Body of pancreas (tissue), 4 donors: ENCODE data around the gene ME1. TPM values are rescaled to one million over a fixed set of nuclear protein-coding genes. Genes with fewer than 3 reads are reported as not detected.

Experiments
- ATAC-seq: fragments of 150-250 bp; one replicate; pipeline ENCODE4 v1.9.1; 2016
- DNase-seq, 4 donors: peaks; one replicate each; pipeline ENCODE4 v3.0.0-alpha.2; 2019
- H3K27ac ChIP-seq, 4 donors: fragments of 200-600 bp; sonication (generic); 1 replicate in 3 of 4; 2 replicates in 1 of 4; pipeline versions ENCODE4 v1.5.1 to v1.6.1; 2016 to 2019; ENCODE audit warnings: mild to moderate bottlenecking in 1 of 4, mixed read lengths in 1 of 4, moderate library complexity in 1 of 4
- H3K27me3 ChIP-seq, 2 donors: fragments of 200-600 bp; sonication (generic); one replicate each; pipeline ENCODE4 v1.6.0; 2016; ENCODE audit warnings: mild to moderate bottlenecking in 1 of 2
- H3K36me3 ChIP-seq, 2 donors: fragments of 200-600 bp; sonication (generic); replicated peaks in 1 of 2; 2 replicates each; pipeline ENCODE4 v1.5.1; 2016; ENCODE audit warnings: low read depth in 2 of 2; ENCODE audit not compliant: insufficient read depth in 1 of 2
- H3K4me1 ChIP-seq: fragments of 200-600 bp; sonication (generic); one replicate; pipeline ENCODE4 v1.6.0; 2016
- H3K4me3 ChIP-seq, 2 donors: fragments of 200-600 bp; sonication (generic); 1 replicate in 1 of 2; 2 replicates in 1 of 2; pipeline ENCODE4 v1.5.1; 2016 to 2019
- H3K9me3 ChIP-seq, 3 donors: fragments of 200-600 bp; sonication (generic); 1 replicate in 2 of 3; 2 replicates in 1 of 3; pipeline ENCODE4 v1.5.1; 2016
- POLR2A ChIP-seq, 3 donors: fragments of 450-650 bp; IDR thresholded peaks; one replicate each; pipeline ENCODE4 v1.6.1; 2016; ENCODE audit warnings: antibody characterized with exemption in 3 of 3, mild to moderate bottlenecking in 2 of 3
- WGBS, 2 donors: methylation state at CpG; one replicate each; pipeline ENCODE4 v1.1.5; 2017; 5-methylcytosine and 5-hydroxymethylcytosine counted together
- intact Hi-C: fragments of 100-400 bp; cut with DNase I; formaldehyde crosslinking; loops from one replicate; pipeline ENCODE4 v1.15.1; 2023
- total RNA-seq, 2 donors: library from RNA; depleted of rRNA; stranded (reverse); fragments of >200 nt; gene quantifications; one replicate each; pipeline ENCODE4 v1.1.0, GENCODE V29; 2016
- TF ChIP-seq, protein P1 (sequence below), 7 experiments: fragments of 450-650 bp in 4 of 7; fragments of 200-600 bp in 3 of 7; sonication (generic) in 3 of 7; IDR thresholded peaks; one replicate each; pipeline ENCODE4 v1.5.1; 2016 to 2019; ENCODE audit warnings: antibody characterized with exemption in 7 of 7

Gene ME1
- total RNA-seq, 2 donors from 2014 or later, result 7.9 to 10.4 TPM

DNA sequence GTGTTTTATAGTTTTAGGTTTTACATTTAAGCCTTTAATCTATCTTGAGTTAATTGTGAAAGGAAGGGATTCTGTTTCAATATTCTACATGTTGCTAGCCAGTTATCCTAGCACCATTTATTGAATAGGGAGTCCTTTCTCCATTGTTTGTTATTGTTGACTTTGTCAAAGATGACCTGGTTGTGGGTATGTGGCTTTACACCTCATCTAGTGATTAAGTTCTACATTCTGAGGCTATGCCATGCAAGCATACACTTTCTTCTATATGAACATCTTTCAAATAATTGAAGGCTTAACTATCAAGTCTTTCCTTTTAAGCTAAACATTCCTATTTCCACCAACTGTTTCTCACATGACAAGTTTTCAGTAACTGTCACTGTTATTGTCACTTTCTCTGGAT lies 46.1 kb downstream of the ME1 start:
- no peaks in the 10 kb centered on the region for H3K36me3 ChIP-seq
- no peaks in the 10 kb centered on the region for H3K9me3 ChIP-seq
- intact Hi-C loops, result no loop called here
- no peaks in the 10 kb centered on the region for H3K4me1 ChIP-seq
- no peaks in the 10 kb centered on the region for H3K27me3 ChIP-seq
- ATAC-seq (no peak), DNase-seq (no peak)
- H3K27ac ChIP-seq, result no peak overlapping the region
- TF ChIP-seq POLR2A (IDR thresholded peaks at IDR 0.05), result no peak
- TF ChIP-seq, protein P1, sequence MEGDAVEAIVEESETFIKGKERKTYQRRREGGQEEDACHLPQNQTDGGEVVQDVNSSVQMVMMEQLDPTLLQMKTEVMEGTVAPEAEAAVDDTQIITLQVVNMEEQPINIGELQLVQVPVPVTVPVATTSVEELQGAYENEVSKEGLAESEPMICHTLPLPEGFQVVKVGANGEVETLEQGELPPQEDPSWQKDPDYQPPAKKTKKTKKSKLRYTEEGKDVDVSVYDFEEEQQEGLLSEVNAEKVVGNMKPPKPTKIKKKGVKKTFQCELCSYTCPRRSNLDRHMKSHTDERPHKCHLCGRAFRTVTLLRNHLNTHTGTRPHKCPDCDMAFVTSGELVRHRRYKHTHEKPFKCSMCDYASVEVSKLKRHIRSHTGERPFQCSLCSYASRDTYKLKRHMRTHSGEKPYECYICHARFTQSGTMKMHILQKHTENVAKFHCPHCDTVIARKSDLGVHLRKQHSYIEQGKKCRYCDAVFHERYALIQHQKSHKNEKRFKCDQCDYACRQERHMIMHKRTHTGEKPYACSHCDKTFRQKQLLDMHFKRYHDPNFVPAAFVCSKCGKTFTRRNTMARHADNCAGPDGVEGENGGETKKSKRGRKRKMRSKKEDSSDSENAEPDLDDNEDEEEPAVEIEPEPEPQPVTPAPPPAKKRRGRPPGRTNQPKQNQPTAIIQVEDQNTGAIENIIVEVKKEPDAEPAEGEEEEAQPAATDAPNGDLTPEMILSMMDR (IDR thresholded peaks at IDR 0.05), result no peak
- H3K4me3 ChIP-seq, result no peak overlapping the region

DNA sequence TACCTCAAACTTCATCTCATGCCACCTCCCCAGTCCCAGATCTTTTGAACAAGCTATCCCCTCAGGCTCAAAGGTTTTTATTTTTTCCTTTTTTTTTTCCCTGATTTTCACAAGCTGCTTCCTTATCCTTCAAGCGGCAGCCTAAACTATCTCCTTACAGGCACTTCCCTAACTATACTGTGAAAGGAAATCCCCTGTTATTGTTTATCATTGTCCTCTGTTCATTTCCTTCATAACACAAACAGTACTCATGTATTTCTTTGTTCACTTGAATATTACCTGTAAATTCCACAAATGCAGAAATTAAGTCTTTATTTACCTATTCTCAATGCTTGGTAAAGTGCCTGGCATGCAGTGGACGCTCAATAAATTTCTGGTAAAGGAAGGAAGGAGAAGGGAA lies 48.9 kb downstream of the ME1 start:
- no peak overlapping the region for H3K27ac ChIP-seq
- 80 to 86% methylated on average over 2 of the region's 2 CpGs for WGBS, 2 donors

DNA sequence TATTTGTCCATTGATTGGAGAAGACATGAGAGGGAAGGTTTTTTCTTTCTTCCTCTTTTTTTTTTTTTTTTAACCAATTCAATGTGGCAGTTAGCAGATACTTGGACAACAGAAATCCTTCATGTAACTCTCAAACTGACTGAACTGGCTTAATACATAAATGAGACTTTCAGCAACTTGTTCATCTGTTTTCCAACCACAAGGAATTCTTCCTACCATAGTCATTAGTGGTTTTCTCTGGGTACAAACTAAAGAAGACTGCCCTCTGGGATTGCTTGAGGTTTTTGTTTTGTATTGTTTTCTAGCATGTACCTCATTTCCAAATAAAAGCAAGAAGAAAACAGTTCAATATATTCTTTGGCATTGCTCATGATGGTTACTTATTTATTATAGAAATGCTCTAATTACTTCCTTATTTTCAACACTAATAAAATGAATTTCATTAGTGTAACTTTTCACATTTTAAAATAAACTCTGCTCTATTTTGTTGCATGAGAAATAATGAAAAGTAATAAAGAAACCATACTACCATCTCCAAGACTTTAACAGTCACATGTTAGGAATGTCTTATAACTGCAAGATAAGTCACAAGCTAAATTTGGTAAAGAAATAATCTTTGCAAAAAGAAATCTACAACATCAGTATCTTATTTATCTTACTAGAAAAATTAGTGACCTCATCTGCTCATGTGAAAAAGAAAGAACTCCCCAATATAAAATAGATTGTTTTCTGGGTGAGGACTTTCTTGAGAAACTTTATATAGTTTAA lies 52.0 kb downstream of the ME1 start:
- H3K27ac ChIP-seq, result no peak overlapping the region
- H3K9me3 ChIP-seq, result no peaks in the 10 kb centered on the region
- no peak overlapping the region for H3K4me3 ChIP-seq
- no peaks in the 10 kb centered on the region for H3K4me1 ChIP-seq
- no peak for TF ChIP-seq POLR2A (IDR thresholded peaks at IDR 0.05)
- TF ChIP-seq, protein P1 (IDR thresholded peaks at IDR 0.05), result no peak
- H3K27me3 ChIP-seq, result no peaks in the 10 kb centered on the region
- intact Hi-C loops, result no loop called here
- no peaks in the 10 kb centered on the region for H3K36me3 ChIP-seq
- DNase-seq (no peak), ATAC-seq (no peak)

More for the DNA sequence above, 48.9 kb downstream of the ME1 start:
- no peak for ATAC-seq
- no peaks in the 10 kb centered on the region for H3K9me3 ChIP-seq
- intact Hi-C loops, result no loop called here
- H3K4me3 ChIP-seq, result no peak overlapping the region
- DNase-seq, result no peak
- H3K36me3 ChIP-seq, result no peaks in the 10 kb centered on the region
- TF ChIP-seq, protein P1 (IDR thresholded peaks at IDR 0.05), result no peak
- no peak for TF ChIP-seq POLR2A (IDR thresholded peaks at IDR 0.05)
- H3K4me1 ChIP-seq, result no peaks in the 10 kb centered on the region
- no peaks in the 10 kb centered on the region for H3K27me3 ChIP-seq

DNA sequence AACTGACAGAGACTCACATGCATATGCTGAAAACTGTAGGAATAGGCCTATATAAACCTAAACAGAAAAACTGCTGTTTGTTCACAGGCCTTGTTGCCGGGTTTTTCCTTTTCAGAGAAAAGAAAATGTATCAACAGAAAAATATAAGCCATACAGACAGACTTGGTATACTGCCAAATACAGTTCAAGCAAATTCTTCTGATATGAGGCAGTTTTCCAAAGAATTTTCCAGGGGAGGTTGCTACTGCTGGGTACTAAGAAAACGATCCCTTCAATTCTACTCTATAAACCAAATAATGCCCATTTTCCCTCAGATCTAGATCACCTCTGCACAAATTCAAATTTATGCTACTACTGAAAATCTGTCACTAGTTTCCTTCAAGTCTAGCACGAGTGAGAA lies 59.4 kb downstream of the ME1 start:
- Histone ChIP-seq H3K4me3 (no peak overlapping the region), H3K36me3 (no peaks in the 10 kb centered on the region), H3K9me3 (no peaks in the 10 kb centered on the region), H3K27me3 (no peaks in the 10 kb centered on the region), H3K4me1 (no peaks in the 10 kb centered on the region), H3K27ac (no peak overlapping the region)
- DNase-seq (no peak), ATAC-seq (no peak)
- intact Hi-C loops, result no loop called here
- 41 to 47% methylated on average over 3 of the region's 3 CpGs for WGBS, 2 donors
- TF ChIP-seq, protein P1 (IDR thresholded peaks at IDR 0.05), result no peak

DNA sequence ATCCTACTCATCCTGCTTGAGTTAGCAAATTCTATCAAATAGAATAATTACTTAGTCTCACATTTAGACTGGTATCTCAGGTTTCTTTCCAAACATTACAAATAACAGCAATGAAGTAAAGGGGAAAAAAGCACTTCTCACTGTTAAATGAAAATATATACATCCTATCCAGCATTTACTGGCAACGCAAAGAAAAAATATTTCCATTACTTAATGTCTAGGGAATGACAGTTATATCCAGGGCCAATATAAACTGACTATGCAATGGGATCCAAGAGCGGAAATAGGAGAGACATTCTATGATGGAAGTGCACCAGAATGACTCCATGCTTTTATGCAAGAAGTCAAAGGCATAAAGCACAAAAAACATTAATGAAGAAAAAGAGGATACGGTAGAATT lies 60.3 kb downstream of the ME1 start:
- TF ChIP-seq, protein P1 (IDR thresholded peaks at IDR 0.05), result no peak
- no peak for TF ChIP-seq POLR2A (IDR thresholded peaks at IDR 0.05)
- Histone ChIP-seq H3K4me1 (no peaks in the 10 kb centered on the region), H3K9me3 (no peaks in the 10 kb centered on the region), H3K36me3 (no peaks in the 10 kb centered on the region), H3K27ac (no peak overlapping the region), H3K4me3 (no peak overlapping the region), H3K27me3 (no peaks in the 10 kb centered on the region)
- intact Hi-C loops, result no loop called here
- WGBS, 2 donors, result 89 to 92% methylated on average over 3 of the region's 3 CpGs
- no peak for DNase-seq
- no peak for ATAC-seq
